C4-2B (cell line): ENCODE data around the gene RELB.

Experiments used
- ZFX ChIP-seq: fragments of 450-650 bp; IDR thresholded peaks from 2 replicates; pipeline ENCODE4 v1.6.1; 2017
- TF ChIP-seq, protein P1 (sequence below): fragments of 450-650 bp; conservative IDR thresholded peaks from 2 replicates; pipeline ENCODE4 v1.5.1; 2017; ENCODE audit warnings: mild to moderate bottlenecking

DNA sequence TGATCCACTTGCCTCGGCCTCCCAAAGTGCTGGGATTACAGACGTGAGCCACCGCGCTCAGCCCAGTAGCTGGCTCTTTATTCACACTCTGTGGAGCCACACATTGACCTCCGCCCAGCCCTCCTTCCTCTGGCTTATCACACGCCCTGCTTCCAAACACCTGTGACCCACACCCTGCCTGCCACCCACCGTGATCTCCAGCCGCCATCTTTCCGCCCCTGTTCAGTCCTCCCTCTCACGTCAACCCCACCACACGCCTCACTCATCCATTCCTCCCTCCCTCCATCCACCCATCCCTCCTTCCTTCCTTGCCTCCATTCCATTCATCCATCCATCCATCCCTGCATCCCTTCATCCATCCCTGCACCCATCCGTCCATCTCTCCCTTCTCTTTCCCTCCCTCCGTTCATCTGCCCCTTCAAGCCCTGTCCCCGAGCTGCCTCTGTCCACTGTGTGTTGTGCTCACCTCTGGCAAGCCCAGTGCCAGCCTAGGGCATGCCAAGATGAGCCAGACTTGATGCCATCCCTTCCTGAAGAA is 57.4 kb downstream of the RELB start:
- TF ChIP-seq, protein P1, sequence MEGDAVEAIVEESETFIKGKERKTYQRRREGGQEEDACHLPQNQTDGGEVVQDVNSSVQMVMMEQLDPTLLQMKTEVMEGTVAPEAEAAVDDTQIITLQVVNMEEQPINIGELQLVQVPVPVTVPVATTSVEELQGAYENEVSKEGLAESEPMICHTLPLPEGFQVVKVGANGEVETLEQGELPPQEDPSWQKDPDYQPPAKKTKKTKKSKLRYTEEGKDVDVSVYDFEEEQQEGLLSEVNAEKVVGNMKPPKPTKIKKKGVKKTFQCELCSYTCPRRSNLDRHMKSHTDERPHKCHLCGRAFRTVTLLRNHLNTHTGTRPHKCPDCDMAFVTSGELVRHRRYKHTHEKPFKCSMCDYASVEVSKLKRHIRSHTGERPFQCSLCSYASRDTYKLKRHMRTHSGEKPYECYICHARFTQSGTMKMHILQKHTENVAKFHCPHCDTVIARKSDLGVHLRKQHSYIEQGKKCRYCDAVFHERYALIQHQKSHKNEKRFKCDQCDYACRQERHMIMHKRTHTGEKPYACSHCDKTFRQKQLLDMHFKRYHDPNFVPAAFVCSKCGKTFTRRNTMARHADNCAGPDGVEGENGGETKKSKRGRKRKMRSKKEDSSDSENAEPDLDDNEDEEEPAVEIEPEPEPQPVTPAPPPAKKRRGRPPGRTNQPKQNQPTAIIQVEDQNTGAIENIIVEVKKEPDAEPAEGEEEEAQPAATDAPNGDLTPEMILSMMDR, result no peak
- no peak for TF ChIP-seq ZFX
